HG02759 (cell line): Measurements from ENCODE around the gene USHBP1.

Experiments
- ATAC-seq: cut with Tn5 transposase; IDR thresholded peaks from one replicate; pipeline ENCODE4 v1.9.1; 2021; ENCODE audit warnings: mild to moderate bottlenecking, moderate library complexity; ENCODE audit not compliant: unreplicated experiment

The USHBP1 gene

GRCh38 chr19:17215127-17215971 lies 49.2 kb downstream of the USHBP1 start, which contains the start of gene USE1:
TSS of gene USE1 (plus strand) at chr19:17215357. CDS start at chr19:17215406, 49 bp downstream.
- ATAC-seq: peak; percentile 79

GRCh38 chr19:17214508-17215126 lies 49.9 kb downstream of the USHBP1 start:
- no peak for ATAC-seq

- no peak for ATAC-seq
These were observed 51.2 kb downstream of the USHBP1 start for GRCh38 chr19:17213334-17213733.

- ATAC-seq: no peak
These were observed 52.7 kb downstream of the USHBP1 start for GRCh38 chr19:17211547-17212446.

DNA sequence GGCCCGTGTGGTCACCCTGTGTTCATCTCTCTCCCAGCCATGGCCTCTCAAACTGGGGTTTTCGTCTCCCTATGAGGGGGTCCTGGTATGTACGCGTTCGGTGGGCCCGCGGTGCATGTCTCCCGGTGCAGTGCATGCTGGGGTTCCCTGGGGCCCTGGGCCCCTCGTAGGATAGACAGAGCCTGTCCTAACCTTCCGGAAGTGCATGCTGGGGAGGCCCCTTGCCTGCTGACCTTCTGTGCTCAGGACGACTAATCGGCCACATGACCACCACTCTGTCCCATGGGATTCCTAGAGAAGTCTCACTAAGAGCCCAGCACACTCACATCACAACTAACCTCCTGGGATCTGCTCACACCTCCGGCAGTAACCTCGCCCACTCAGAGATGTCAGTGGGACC lies 54.2 kb downstream of the USHBP1 start:
- no peak for ATAC-seq

DNA sequence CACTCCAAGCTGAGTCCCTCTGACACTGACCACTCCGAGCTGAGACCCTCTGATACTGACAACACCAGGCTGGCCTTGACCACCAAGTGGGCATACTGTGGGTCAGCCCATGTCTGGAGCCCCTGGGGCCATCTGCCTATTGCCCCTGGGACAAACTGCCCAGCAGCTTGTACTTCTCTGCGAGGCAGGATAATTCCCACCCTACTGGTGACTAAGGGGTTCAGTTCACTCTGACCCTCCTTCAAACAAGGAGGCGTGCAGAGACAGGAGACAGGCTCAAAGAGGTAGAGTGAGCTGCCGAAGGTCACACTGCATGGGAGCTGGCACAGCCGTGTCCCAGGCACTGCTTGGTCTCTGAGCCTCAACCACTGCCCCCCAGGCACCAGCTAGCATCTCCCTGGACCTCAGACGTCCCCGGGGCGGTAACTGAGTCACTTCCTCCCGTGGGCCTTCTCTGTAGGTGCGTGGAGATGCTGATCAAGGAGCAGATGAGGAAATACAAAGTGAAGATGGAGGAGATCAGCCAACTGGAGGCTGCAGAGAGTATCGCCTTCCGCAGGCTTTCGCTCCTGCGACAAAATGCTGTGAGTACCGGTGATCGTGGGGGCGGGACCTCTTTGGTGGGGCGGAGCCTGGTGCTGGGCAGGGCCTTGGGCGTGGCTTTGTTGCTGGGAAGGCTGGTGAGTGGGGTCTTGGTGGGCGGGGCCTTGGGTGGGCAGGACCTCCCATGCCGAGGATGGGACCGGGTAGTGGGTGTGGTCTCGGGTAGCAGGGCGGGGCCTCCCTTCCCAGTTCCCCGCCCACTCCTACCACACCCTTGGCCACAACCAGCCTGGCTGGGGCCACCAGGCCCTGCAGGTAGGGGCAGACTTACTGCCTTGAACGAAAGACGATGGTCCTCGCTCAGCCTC lies 55.2 kb downstream of the USHBP1 start:
- no peak for ATAC-seq

DNA sequence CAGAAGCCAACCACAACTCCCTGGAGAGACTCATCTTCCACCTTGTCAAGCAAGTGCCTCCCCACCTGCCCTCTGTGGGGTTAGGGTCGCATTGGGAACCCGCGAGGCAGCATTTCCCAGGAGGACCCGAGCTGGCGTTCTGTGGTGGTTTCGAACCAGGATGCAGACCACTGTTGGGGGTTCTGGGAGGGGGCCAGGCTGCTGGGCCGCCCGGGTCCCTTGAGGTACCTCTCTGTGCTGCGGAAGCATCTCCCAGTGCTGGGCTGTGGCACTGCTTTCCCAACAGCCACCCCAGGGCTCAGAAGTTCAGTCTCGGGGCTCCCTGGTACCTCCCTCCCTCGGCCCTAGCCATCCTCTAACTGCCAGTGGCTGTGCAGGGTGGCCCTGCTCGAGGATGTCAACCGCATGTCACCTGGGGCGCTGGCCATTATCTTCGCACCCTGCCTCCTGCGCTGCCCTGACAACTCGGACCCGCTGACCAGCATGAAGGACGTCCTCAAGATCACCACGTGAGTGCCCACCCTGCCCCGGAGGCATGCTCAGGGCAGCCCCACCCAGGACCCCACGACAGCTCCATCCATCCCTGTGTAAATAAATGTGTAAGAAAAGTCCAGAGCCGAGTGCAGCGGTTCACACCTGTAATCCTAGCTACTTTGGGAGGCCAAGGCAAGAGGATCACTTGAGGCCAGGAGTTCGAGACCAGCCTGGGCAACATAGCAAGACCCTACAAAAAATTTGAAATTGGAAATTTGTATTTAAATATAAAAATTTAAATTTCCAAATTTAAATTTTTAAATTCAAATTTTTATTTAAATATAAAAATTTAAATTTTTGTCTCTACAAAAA lies 57.6 kb downstream of the USHBP1 start:
- no peak for ATAC-seq

GRCh38 chr19:17205237-17206140 lies 59.1 kb downstream of the USHBP1 start:
- ATAC-seq: no peak

GRCh38 chr19:17202713-17203112 lies 61.8 kb downstream of the USHBP1 start:
- ATAC-seq: no peak

DNA sequence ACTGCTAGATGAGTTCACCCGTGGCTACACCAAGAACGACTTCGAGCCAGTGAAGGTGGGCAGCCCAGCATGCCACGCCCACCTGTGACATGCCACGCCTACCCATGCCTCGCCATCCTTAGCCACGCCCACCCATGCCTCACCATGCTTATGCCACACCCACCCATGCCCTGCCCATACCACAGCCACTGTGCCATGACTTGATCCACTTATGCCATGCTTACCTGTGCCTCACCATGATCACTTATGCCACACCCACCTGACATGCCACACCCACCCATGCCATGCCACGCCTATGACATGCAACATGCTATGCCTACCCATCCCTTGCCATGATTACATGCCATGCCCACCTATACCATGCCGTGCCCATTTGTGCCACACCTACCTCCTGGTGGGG lies 62.3 kb downstream of the USHBP1 start:
- ATAC-seq: no peak

DNA sequence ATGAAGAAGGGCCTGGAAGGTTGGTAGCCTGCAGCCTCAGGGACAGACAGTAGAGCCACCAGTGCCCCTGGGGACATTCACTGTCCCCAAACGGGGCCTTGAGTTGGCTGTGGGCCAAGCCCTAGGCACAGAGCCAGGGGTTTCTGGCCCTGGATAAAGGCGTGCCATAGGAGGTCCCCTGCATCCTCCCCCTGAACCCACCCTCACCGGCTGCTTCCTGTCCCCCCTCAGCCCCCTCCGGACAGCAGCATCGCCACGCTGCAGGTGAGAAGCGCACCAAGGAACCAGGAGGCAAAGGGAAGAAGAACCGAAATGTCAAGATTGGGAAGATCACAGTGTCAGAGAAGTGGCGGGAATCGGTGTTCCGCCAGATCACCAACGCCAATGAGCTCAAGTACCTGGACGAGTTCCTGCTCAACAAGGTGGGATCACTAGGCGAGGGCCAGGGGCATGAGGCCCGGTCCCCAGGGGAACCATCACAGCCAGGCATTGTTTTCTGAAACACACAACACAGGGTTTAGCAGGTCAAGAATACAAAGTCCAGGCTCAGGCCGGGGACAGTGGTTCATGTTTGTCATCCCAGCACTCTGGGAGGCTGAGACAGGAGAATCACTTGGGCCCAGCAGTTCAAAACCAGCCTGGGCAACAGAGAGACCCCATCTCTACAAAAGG lies 64.0 kb downstream of the USHBP1 start:
- no peak for ATAC-seq
